Ovary (tissue), 9 donors: Measurements from ENCODE around the gene ENPP6. TPM values are rescaled to one million over a fixed set of nuclear protein-coding genes. Genes with fewer than 3 reads are reported as not detected.

ENCODE experiments used
- DNase-seq, 5 donors: peaks; one replicate each; pipeline ENCODE4 v3.0.0-alpha.2; 2019 to 2020
- H3K27ac ChIP-seq, 2 donors: fragments of 200-600 bp; one replicate each; pipeline versions ENCODE4 v1.5.1 to v1.8.0; 2019 to 2022
- H3K27me3 ChIP-seq: fragments of 200-600 bp; one replicate; pipeline ENCODE4 v1.8.0; 2022
- H3K36me3 ChIP-seq: fragments of 200-600 bp; sonication (generic); one replicate; pipeline ENCODE4 v1.5.1; 2019
- H3K4me1 ChIP-seq: one replicate; pipeline ENCODE4 v1.8.1; 2013; ENCODE audit warnings: mild to moderate bottlenecking, moderate library complexity; ENCODE audit not compliant: insufficient read depth
- H3K4me3 ChIP-seq: fragments of 200-600 bp; sonication (generic); one replicate; pipeline ENCODE4 v1.5.1; 2017
- H3K9me3 ChIP-seq, 2 donors: fragments of 200-600 bp in 1 of 2; sonication (generic) in 1 of 2; one replicate each; pipeline versions ENCODE4 v1.5.1 to v1.8.1; 2013 to 2019; ENCODE audit warnings: mild to moderate bottlenecking in 1 of 2, moderate library complexity in 1 of 2
- CTCF ChIP-seq, 3 donors: fragments of 450-650 bp in 2 of 3; fragments of 200-600 bp in 1 of 3; IDR thresholded peaks; one replicate each; pipeline versions ENCODE4 v1.5.1 to v1.8.0; 2016 to 2022; ENCODE audit warnings: antibody characterized with exemption in 3 of 3, mild to moderate bottlenecking in 1 of 3
- EP300 ChIP-seq: sonication (generic); formaldehyde crosslinking; IDR thresholded peaks from one replicate; pipeline ENCODE4 v1.6.1; 2017; ENCODE audit warnings: antibody characterized with exemption
- POLR2A ChIP-seq: fragments of 450-650 bp; IDR thresholded peaks from one replicate; pipeline ENCODE4 v1.6.1; 2017; ENCODE audit warnings: antibody characterized with exemption, mild to moderate bottlenecking, moderate library complexity
- WGBS, 3 donors: extraction: QIAGEN DNeasy Blood & Tissue Kit in 1 of 3; methylation state at CpG; one replicate each; pipeline versions ENCODE4 v1.1.5 to v1.1.7; 2013 to 2017; 5-methylcytosine and 5-hydroxymethylcytosine counted together
- intact Hi-C, 4 donors: fragments of 100-400 bp; cut with DNase I; formaldehyde crosslinking; loops; one replicate each; pipeline versions ENCODE4 v1.11.0 to v1.15.1; 2022 to 2023
- polyA plus RNA-seq, 2 donors: library from polyadenylated mRNA; stranded (reverse); fragments of 200-250 nt in 1 of 2; fragments of 350-450 nt in 1 of 2; fragmentation: Illumina TruSeq in 1 of 2; extraction: RNeasy Lipid Tissue Mini Kit (QIAGEN cat#74804) in 1 of 2; gene quantifications; one replicate each; pipeline ENCODE4 v1.2.3, GENCODE V29; 2013 to 2014
- total RNA-seq, 7 donors: library from RNA; depleted of rRNA in 2 of 7; stranded (reverse); fragments of >200 nt in 2 of 7; fragmentation: NEBNext Ultra II Directional in 3 of 7; extraction: Animal tissue kit (Norgen Biotek cat#: 25700) in 3 of 7; gene quantifications; one replicate each; pipeline versions ENCODE4 v1.1.0 to v1.2.4, GENCODE V29; 2016 to 2023
- donor health status: DM: no; HTN: no; CAD: no; lungs with moderate emphysema.
- donor health status: DM: no; HTN: no; CAD: no.
- donor health status: Bipolar disorder and iron deficiency.
- donor health status: DM: yes; HTN: yes; CAD: no.
- donor health status: DM: no; HTN: no; CAD: no.
- donor health status: DM: yes; HTN: yes; CAD: no.

The ENPP6 gene
- total and polyA plus RNA-seq, 9 donors, result 1.7 to 20.8 (median 9.4) TPM

DNA sequence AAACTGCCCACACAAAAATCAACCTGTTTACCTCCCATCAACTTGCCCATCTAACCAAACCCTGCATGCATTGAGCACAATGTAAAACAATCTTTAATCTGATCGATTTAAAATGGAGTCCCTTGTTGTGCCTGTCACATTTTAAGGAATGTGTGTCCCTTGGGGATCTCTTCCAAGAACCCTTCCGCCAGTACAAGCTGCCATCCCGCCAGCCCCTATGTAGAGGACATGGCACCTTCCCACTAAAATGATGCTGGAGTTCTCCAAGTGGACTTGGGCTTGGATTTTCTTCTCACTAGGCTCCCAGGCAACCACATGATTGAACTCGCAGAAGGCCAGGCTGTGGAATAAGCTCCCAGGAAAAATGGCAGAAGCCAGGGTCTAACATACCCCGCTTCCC, 45.8 kb upstream of the ENPP6 start:
- Histone ChIP-seq H3K27me3 (no peaks in the 10 kb centered on the region), H3K27ac (no peak overlapping the region), H3K4me1 (peaks cover 1% of the 10 kb centered on the region), H3K9me3 (no peaks in the 10 kb centered on the region), H3K36me3 (no peaks in the 10 kb centered on the region), H3K4me3 (no peak overlapping the region)
- intact Hi-C loops, result loop anchor here in 1 of 4 donors (5.0 to 10.0 kb wide), 2 partner anchors 274 to 381 kb away; partner anchors contain the start of genes CASP3 and PRIMPOL
- TF ChIP-seq CTCF (IDR thresholded peaks at IDR 0.05) (no peak), POLR2A (no peak), EP300 (no peak)
- DNase-seq, result no peak
- WGBS, 3 donors, result 89 to 95% (median 94%) methylated on average over 5 of the region's 5 CpGs

DNA sequence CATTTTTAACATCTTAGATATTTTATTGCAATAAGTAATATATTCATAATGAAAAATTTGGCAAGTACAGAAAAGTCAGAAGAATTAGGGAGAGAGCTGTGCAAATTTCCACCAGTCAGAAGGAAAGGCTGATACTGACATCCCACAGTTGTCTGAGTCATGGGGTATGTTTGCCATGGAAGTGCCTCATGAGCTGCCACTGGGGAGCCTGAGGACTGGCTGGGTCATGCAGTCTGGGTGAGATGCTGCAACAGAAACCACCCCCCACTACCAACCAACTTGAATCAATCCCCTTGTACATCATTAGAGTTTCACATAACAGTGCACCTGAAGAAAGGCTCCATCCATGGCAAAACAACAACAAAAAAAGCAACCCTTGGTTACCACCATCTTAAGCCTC, 45.2 kb upstream of the ENPP6 start:
- intact Hi-C loops, result loop anchor here in 1 of 4 donors (5.0 to 10.0 kb wide), 2 partner anchors 274 to 382 kb away; partner anchors contain the start of genes CASP3 and PRIMPOL
- peaks cover 1% of the 10 kb centered on the region for H3K4me1 ChIP-seq
- TF ChIP-seq POLR2A, result no peak
- no peak overlapping the region for H3K4me3 ChIP-seq
- H3K27ac ChIP-seq, result no peak overlapping the region
- H3K36me3 ChIP-seq, result no peaks in the 10 kb centered on the region
- no peak for DNase-seq
- H3K27me3 ChIP-seq, result no peaks in the 10 kb centered on the region
- H3K9me3 ChIP-seq, result no peaks in the 10 kb centered on the region

DNA sequence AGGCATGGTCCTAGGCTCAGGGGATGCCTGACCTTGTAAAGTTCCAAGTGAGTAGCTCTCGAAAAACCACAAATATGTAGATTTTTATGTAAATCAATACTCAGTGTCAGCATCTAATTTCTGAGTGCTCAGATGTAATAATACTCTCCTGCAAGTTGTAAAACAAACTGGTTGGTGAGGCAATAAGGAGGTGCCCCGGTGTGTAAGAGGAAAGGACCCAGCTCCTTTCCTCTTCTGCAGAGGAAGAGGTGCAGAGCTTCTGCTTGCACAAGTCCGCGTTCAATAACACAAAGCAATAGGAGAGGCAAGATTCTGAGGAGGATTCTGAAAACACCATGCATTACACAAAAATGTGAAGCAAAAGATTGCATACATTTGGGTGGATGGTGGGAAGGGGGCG, 43.6 kb upstream of the ENPP6 start:
- intact Hi-C loops, result loop anchor here in 1 of 4 donors (5.0 to 10.0 kb wide), 2 partner anchors 276 to 384 kb away; partner anchors contain the start of genes CASP3 and PRIMPOL
- Histone ChIP-seq H3K4me3 (no peak overlapping the region), H3K27me3 (no peaks in the 10 kb centered on the region), H3K27ac (no peak overlapping the region), H3K9me3 (no peaks in the 10 kb centered on the region), H3K36me3 (no peaks in the 10 kb centered on the region), H3K4me1 (peaks cover 1% of the 10 kb centered on the region)
- 19 to 29% (median 19%) methylated on average over 5 of the region's 5 CpGs for WGBS, 3 donors
- no peak for TF ChIP-seq EP300
- no peak for TF ChIP-seq POLR2A
- DNase-seq, result no peak

GRCh38 chr4:184259866-184260265, 42.2 kb upstream of the ENPP6 start:
- no peak for DNase-seq
- H3K4me3 ChIP-seq, result no peak overlapping the region
- intact Hi-C loops, result loop anchor here in 1 of 4 donors (5.0 to 10.0 kb wide), 3 partner anchors 277 to 425 kb away; partner anchors contain the start of genes CASP3 and PRIMPOL
- H3K36me3 ChIP-seq, result no peaks in the 10 kb centered on the region
- no peaks in the 10 kb centered on the region for H3K27me3 ChIP-seq
- 18 to 31% (median 24%) methylated on average over 6 of the region's 6 CpGs for WGBS, 3 donors
- no peaks in the 10 kb centered on the region for H3K9me3 ChIP-seq
- no peak overlapping the region for H3K27ac ChIP-seq
- TF ChIP-seq POLR2A (no peak), EP300 (no peak), CTCF (IDR thresholded peaks at IDR 0.05) (no peak)
- H3K4me1 ChIP-seq, result peaks cover 1% of the 10 kb centered on the region

GRCh38 chr4:184259081-184259480, 41.4 kb upstream of the ENPP6 start:
- Histone ChIP-seq H3K36me3 (no peaks in the 10 kb centered on the region), H3K4me3 (no peak overlapping the region), H3K9me3 (no peaks in the 10 kb centered on the region), H3K27ac (no peak overlapping the region), H3K4me1 (peaks cover 1% of the 10 kb centered on the region), H3K27me3 (no peaks in the 10 kb centered on the region)
- intact Hi-C loops, result loop anchor here in 1 of 4 donors (10.0 kb wide), 1 partner anchor 424 kb away; no protein-coding TSS in a partner anchor
- WGBS, 3 donors, result 74 to 82% (median 81%) methylated on average over 3 of the region's 3 CpGs
- TF ChIP-seq EP300 (no peak), POLR2A (no peak)
- DNase-seq, result no peak

- DNase-seq, result no peak
- Histone ChIP-seq H3K27ac (no peak overlapping the region), H3K4me3 (no peak overlapping the region), H3K9me3 (no peaks in the 10 kb centered on the region), H3K4me1 (peaks cover 1% of the 10 kb centered on the region), H3K27me3 (no peaks in the 10 kb centered on the region), H3K36me3 (no peaks in the 10 kb centered on the region)
- TF ChIP-seq POLR2A (no peak), EP300 (no peak), CTCF (IDR thresholded peaks at IDR 0.05) (no peak)
- intact Hi-C loops, result loop anchor here in 1 of 4 donors (10.0 kb wide), 1 partner anchor 421 kb away; no protein-coding TSS in a partner anchor
- 94 to 95% (median 95%) methylated on average over 22 of the region's 22 CpGs for WGBS, 3 donors
Measured at GRCh38 chr4:184255871-184256642, 38.4 kb upstream of the ENPP6 start.
